Stimulated activated CD4-positive, alpha-beta T cell treated with anti-CD3 and anti-CD28 coated beads, Interleukin-4, amount 100 ng/mL, for 1 hour (primary cell): ENCODE results near the gene NUP155.
"Not testable (repeated sequence)": the region's sequence is repeated elsewhere in the genome, so short reads cannot be mapped to it uniquely, and the experiment has no call there.

Experiments
- DNase-seq: peaks from one replicate; pipeline ENCODE4 v3.0.0-alpha.2; 2020

Gene NUP155

GRCh38 chr5:37275511-37275910 lies 95.4 kb downstream of the NUP155 start:
- DNase-seq: no peak

GRCh38 chr5:37272511-37272910 lies 98.4 kb downstream of the NUP155 start:
- no peak for DNase-seq

GRCh38 chr5:37268100-37268499 lies 102.8 kb downstream of the NUP155 start:
- DNase-seq: not testable (repeated sequence)

- no peak for DNase-seq
Observed at GRCh38 chr5:37255774-37256358, 115.0 kb downstream of the NUP155 start.

- no peak for DNase-seq
Observed at GRCh38 chr5:37254581-37254980, 116.3 kb downstream of the NUP155 start.

- DNase-seq: no peak
Observed at GRCh38 chr5:37251665-37252064, 119.2 kb downstream of the NUP155 start.

GRCh38 chr5:37249815-37250164 lies 121.1 kb downstream of the NUP155 start:
- DNase-seq: no peak

- peak; percentile 60 for DNase-seq
Observed at GRCh38 chr5:37248970-37249814, 121.7 kb downstream of the NUP155 start, which contains the start of gene CPLANE1. Gene CPLANE1, minus strand, starts transcription at chr5:37249376. Its CDS starts 1,678 bp downstream, at chr5:37247698.

GRCh38 chr5:37248421-37248969 lies 122.4 kb downstream of the NUP155 start:
- no peak for DNase-seq

GRCh38 chr5:37247496-37247895 lies 123.4 kb downstream of the NUP155 start:
- no peak for DNase-seq

GRCh38 chr5:37247036-37247435 lies 123.9 kb downstream of the NUP155 start:
- DNase-seq: no peak
